Left colon (tissue), 2 donors: ENCODE results near the gene NCBP2. TPM values are rescaled to one million over a fixed set of nuclear protein-coding genes. Genes with fewer than 3 reads are reported as not detected.
A peak's percentile ranks its signal among the peaks of the same experiment; 100 is the strongest.

ENCODE experiments used
- ATAC-seq: fragments of 200-7000 bp; cut with Tn5 transposase; one replicate; pipeline ENCODE4 v1.9.1; 2020; ENCODE audit warnings: mild to moderate bottlenecking, moderate library complexity
- DNase-seq, 2 donors: peaks; one replicate each; pipeline ENCODE4 v3.0.0-alpha.2; 2020
- intact Hi-C, 2 donors: fragments of 100-400 bp; cut with DNase I in 1 of 2; cut with micrococcal nuclease in 1 of 2; formaldehyde crosslinking; loops; one replicate each; pipeline versions ENCODE4 v1.11.2 to v1.14.0; 2022; cut with DNase I, micrococcal nuclease
- long read RNA-seq: library from polyadenylated mRNA; unstranded; transcript quantifications from one replicate; pipeline ENCODE4 v2.0.0, GENCODE V29; 2021
- total RNA-seq, 2 donors: library from RNA; stranded (reverse); fragmentation: NEBNext Ultra II Directional; extraction: Animal tissue kit (Norgen Biotek cat#: 25700); gene quantifications; one replicate each; pipeline ENCODE4 v1.2.1, GENCODE V29; 2021
- donor health status: DM: no; HTN: no; CAD: no.
- donor health status: DM: yes; HTN: yes; CAD: no.

Gene NCBP2
- 10 to 100 TPM; 54.3 to 55.4 TPM for total RNA-seq
- long read RNA-seq, transcript NCBP2-206 (4 exons, 2,216 nt) = minor isoform, 10 of 109 reads
- long read RNA-seq, transcript NCBP2-207 (4 exons, 1,133 nt) = minor isoform, 14 of 109 reads
- long read RNA-seq, transcript NCBP2-205 (4 exons, 2,220 nt) = minor isoform, 10 of 109 reads
- long read RNA-seq, transcript NCBP2-201 (4 exons, 2,169 nt) = major isoform, 45 of 109 reads
- long read RNA-seq, partial matches to known transcripts = 5 of 109 reads
- long read RNA-seq, other reads (novel, unspliced or antisense) = 24 of 109 reads

- ATAC-seq = peak; percentile 82
These were observed at the start of gene NCBP2 for GRCh38 chr3:196942226-196942914. Gene NCBP2, minus strand, starts transcription at chr3:196942528. Its CDS starts 25 bp downstream, at chr3:196942503.

GRCh38 chr3:196991581-196992460 lies 49.5 kb upstream of the NCBP2 start:
- intact Hi-C loops = no loop called here
- ATAC-seq (no peak), DNase-seq (peak in 1 of 2 donors; percentile 16)

More at GRCh38 chr3:196942226-196942914, at the start of gene NCBP2:
- DNase-seq = peak; percentile 99 to 100
- intact Hi-C loops = no loop called here

- DNase-seq (peak in 1 of 2 donors; percentile 6), ATAC-seq (no peak)
- intact Hi-C loops = no loop called here
These were observed 48.3 kb upstream of the NCBP2 start for GRCh38 chr3:196990601-196991007.

- DNase-seq (peak in 1 of 2 donors; percentile 23), ATAC-seq (peak; percentile 19)
- intact Hi-C loops = no loop called here
These were observed 47.5 kb upstream of the NCBP2 start for GRCh38 chr3:196989721-196990262.

GRCh38 chr3:196988241-196989029 lies 46.1 kb upstream of the NCBP2 start:
- DNase-seq (peak; percentile 54 to 55), ATAC-seq (peak; percentile 88)
- intact Hi-C loops = no loop called here

GRCh38 chr3:196987022-196987421 lies 44.7 kb upstream of the NCBP2 start:
- DNase-seq (peak in 1 of 2 donors; percentile 10), ATAC-seq (no peak)
- intact Hi-C loops = no loop called here

GRCh38 chr3:196985954-196986885 lies 43.9 kb upstream of the NCBP2 start:
- intact Hi-C loops = no loop called here
- no peak for ATAC-seq
- DNase-seq = peak in 1 of 2 donors; percentile 2

GRCh38 chr3:196985298-196985697 lies 43.0 kb upstream of the NCBP2 start:
- intact Hi-C loops = no loop called here
- ATAC-seq = peak; percentile 64
- DNase-seq = peak in 1 of 2 donors; percentile 25

GRCh38 chr3:196983186-196983585 lies 40.9 kb upstream of the NCBP2 start:
- no peak for ATAC-seq

GRCh38 chr3:196981657-196982056 lies 39.3 kb upstream of the NCBP2 start:
- DNase-seq (no peak), ATAC-seq (no peak)
- intact Hi-C loops = no loop called here

More at GRCh38 chr3:196983186-196983585, 40.9 kb upstream of the NCBP2 start:
- intact Hi-C loops = no loop called here
- no peak for DNase-seq

GRCh38 chr3:196979545-196979944 lies 37.2 kb upstream of the NCBP2 start:
- ATAC-seq (no peak), DNase-seq (no peak)
- intact Hi-C loops = loop anchor here in 1 of 2 donors (10.0 kb wide), 1 partner anchor 135 kb away; no protein-coding TSS in a partner anchor

GRCh38 chr3:196976941-196977340 lies 34.6 kb upstream of the NCBP2 start:
- no peak for DNase-seq
- no peak for ATAC-seq
- intact Hi-C loops = loop anchor here in 1 of 2 donors (10.0 kb wide), 1 partner anchor 132 kb away; no protein-coding TSS in a partner anchor

GRCh38 chr3:196975349-196975748 lies 33.0 kb upstream of the NCBP2 start:
- intact Hi-C loops = loop anchor here in 1 of 2 donors (10.0 kb wide), 1 partner anchor 131 kb away; no protein-coding TSS in a partner anchor
- ATAC-seq (no peak), DNase-seq (no peak)

- intact Hi-C loops = loop anchor here in 1 of 2 donors (10.0 kb wide), 1 partner anchor 130 kb away; no protein-coding TSS in a partner anchor
- DNase-seq (no peak), ATAC-seq (no peak)
These were observed 32.3 kb upstream of the NCBP2 start for GRCh38 chr3:196974661-196975060.

- ATAC-seq (no peak), DNase-seq (no peak)
These were observed 28.9 kb upstream of the NCBP2 start for GRCh38 chr3:196971094-196971698.

GRCh38 chr3:196970547-196971093 lies 28.3 kb upstream of the NCBP2 start:
- DNase-seq (no peak), ATAC-seq (no peak)
- intact Hi-C loops = loop anchor here in 1 of 2 donors (10.0 kb wide), 1 partner anchor 126 kb away; no protein-coding TSS in a partner anchor

More at GRCh38 chr3:196971094-196971698, 28.9 kb upstream of the NCBP2 start:
- intact Hi-C loops = loop anchor here in 1 of 2 donors (10.0 kb wide), 1 partner anchor 126 kb away; no protein-coding TSS in a partner anchor
